HCT116 (cell line): ENCODE results near the gene TUBA3E. TPM values are rescaled to one million over a fixed set of nuclear protein-coding genes. Genes with fewer than 3 reads are reported as not detected.
A peak's percentile ranks its signal among the peaks of the same experiment; 100 is the strongest.

Experiments used
- ATAC-seq: fragments of 200-7000 bp; cut with Tn5 transposase; 2 replicates; pipeline ENCODE4 v1.9.1; 2020; ENCODE audit warnings: mild to moderate bottlenecking, moderate library complexity
- BruUV-seq: library from RNA; stranded (reverse); fragments of 400-500 nt; replicated peaks from 2 replicates; lab custom pipeline; 2021; lab: Mats Ljungman, UMichigan
- CTCF ChIA-PET: fragments of 300-600 bp; sonication (Branson Sonifier 250); formaldehyde crosslinking; loops from one replicate; lab custom pipeline; 2021; ENCODE audit warnings: antibody characterized with exemption; lab: Charles Lee
- POLR2A ChIA-PET: fragments of 300-600, 350-600 bp; sonication (Branson Sonifier 250); formaldehyde crosslinking; loops from one replicate; lab custom pipeline; 2021; ENCODE audit warnings: antibody characterized with exemption; lab: Charles Lee
- RAD21 ChIA-PET, 2 experiments: fragments of 300-600 bp; sonication (Branson Sonifier 250); formaldehyde crosslinking; loops; one replicate each; lab custom pipeline; 2023; ENCODE audit warnings: low total read pairs in 2 of 2; ENCODE audit not compliant: uncharacterized antibody in 2 of 2, unreplicated experiment in 2 of 2, low non-redundant PET in 1 of 2; lab: Charles Lee
- DNase-seq: peaks from one replicate; pipeline ENCODE4 v3.0.0-alpha.2; 2010; ENCODE audit warnings: low read depth, low spot score
- H2AFZ ChIP-seq: fragments of 200-600 bp; shearing (Covaris generic), sonication (generic); 2 replicates; pipeline ENCODE4 v1.6.1; 2017; ENCODE audit warnings: low read depth, mixed run types, mixed read lengths, antibody characterized with exemption, low read length; ENCODE audit not compliant: poor library complexity, severe bottlenecking
- H3K27ac ChIP-seq: 2 replicates; pipeline ENCODE4 v1.5.1; 2012; ENCODE audit warnings: low read depth, low read length
- H3K27me3 ChIP-seq: fragments of 200-600 bp; sonication (generic); 2 replicates; pipeline ENCODE4 v1.6.1; 2016; ENCODE audit warnings: mixed run types, low read length, mixed read lengths; ENCODE audit not compliant: insufficient read depth
- H3K36me3 ChIP-seq, 2 experiments: fragments of 200-500 bp in 1 of 2; fragments of 200-600 bp in 1 of 2; sonication (Bioruptor generic) in 1 of 2; sonication (generic) in 1 of 2; 2 replicates each; pipeline versions ENCODE4 v1.5.1 to v1.6.1; 2014 to 2016; ENCODE audit warnings: low read length in 2 of 2, inconsistent platforms in 1 of 2, mixed read lengths in 1 of 2, mixed run types in 1 of 2; ENCODE audit not compliant: insufficient read depth in 2 of 2, control insufficient read depth in 1 of 2
- H3K4me1 ChIP-seq, 2 experiments: fragments of 200-600 bp in 1 of 2; sonication (generic) in 1 of 2; 2 replicates each; pipeline versions ENCODE4 v1.5.1 to v1.6.1; 2012 to 2017; ENCODE audit warnings: low read length in 2 of 2, inconsistent platforms in 1 of 2, mild to moderate bottlenecking in 1 of 2, mixed read lengths in 1 of 2, mixed run types in 1 of 2, moderate library complexity in 1 of 2; ENCODE audit not compliant: insufficient read depth in 2 of 2, control insufficient read depth in 1 of 2
- H3K4me2 ChIP-seq: fragments of 200-600 bp; sonication (generic); 2 replicates; pipeline ENCODE4 v1.6.1; 2017; ENCODE audit warnings: mixed run types, low read length, mixed read lengths
- H3K4me3 ChIP-seq, 2 experiments: fragments of 200-600 bp in 1 of 2; sonication (generic) in 1 of 2; replicated peaks in 1 of 2; 2 replicates each; pipeline ENCODE4 v1.5.1; 2011 to 2016; ENCODE audit warnings: low read length in 2 of 2, control low read depth in 1 of 2, low read depth in 1 of 2, mild to moderate bottlenecking in 1 of 2, mixed read lengths in 1 of 2, mixed run types in 1 of 2
- H3K79me2 ChIP-seq: fragments of 200-600 bp; sonication (generic); 2 replicates; pipeline ENCODE4 v1.6.1; 2017; ENCODE audit warnings: mild to moderate bottlenecking, mixed run types, low read length, moderate library complexity, mixed read lengths; ENCODE audit not compliant: insufficient read depth
- H3K9ac ChIP-seq: fragments of 200-600 bp; sonication (generic); 2 replicates; pipeline ENCODE4 v1.6.1; 2016; ENCODE audit warnings: low read length, mixed read lengths
- H3K9me2 ChIP-seq: fragments of 200-600 bp; sonication (generic), shearing (Covaris generic); 2 replicates; pipeline ENCODE4 v1.6.1; 2017; ENCODE audit warnings: mixed run types, mild to moderate bottlenecking, moderate library complexity; ENCODE audit not compliant: insufficient read depth
- H3K9me3 ChIP-seq, 2 experiments: fragments of 200-500 bp in 1 of 2; fragments of 200-600 bp in 1 of 2; sonication (Bioruptor generic) in 1 of 2; sonication (generic) in 1 of 2; 2 replicates each; pipeline ENCODE4 v1.6.1; 2014 to 2017; ENCODE audit warnings: low read length in 2 of 2, mixed read lengths in 2 of 2, inconsistent platforms in 1 of 2, low read depth in 1 of 2, mild to moderate bottlenecking in 1 of 2, mixed run types in 1 of 2, moderate library complexity in 1 of 2; ENCODE audit not compliant: control insufficient read depth in 1 of 2, insufficient read depth in 1 of 2
- H4K20me1 ChIP-seq: fragments of 200-600 bp; sonication (generic), shearing (Covaris generic); 2 replicates; pipeline ENCODE4 v1.6.1; 2017; ENCODE audit warnings: mixed run types, mild to moderate bottlenecking, moderate library complexity; ENCODE audit not compliant: insufficient read depth
- CBX3 ChIP-seq: IDR thresholded peaks from 2 replicates; pipeline ENCODE4 v1.6.1; 2012; ENCODE audit warnings: low read depth
- CEBPB ChIP-seq: IDR thresholded peaks from 2 replicates; pipeline ENCODE4 v1.6.1; 2012; ENCODE audit warnings: low read depth
- CTCF ChIP-seq, 3 experiments: fragments of 200-600 bp in 1 of 3; sonication (generic) in 1 of 3; IDR thresholded peaks in 2 of 3; conservative IDR thresholded peaks in 1 of 3; 2 replicates each; pipeline ENCODE4 v1.5.1; 2012 to 2017; ENCODE audit warnings: low read depth in 2 of 3, low read length in 2 of 3, antibody characterized with exemption in 1 of 3, borderline replicate concordance in 1 of 3, control low read depth in 1 of 3, mild to moderate bottlenecking in 1 of 3, mixed read lengths in 1 of 3, mixed run types in 1 of 3, moderate library complexity in 1 of 3; ENCODE audit not compliant: insufficient read depth in 1 of 3
- EGR1 ChIP-seq: IDR thresholded peaks from 2 replicates; pipeline ENCODE4 v1.6.1; 2012; ENCODE audit warnings: low read depth
- ELF1 ChIP-seq: IDR thresholded peaks from 2 replicates; pipeline ENCODE4 v1.6.1; 2012; ENCODE audit warnings: low read depth, borderline replicate concordance
- MAX ChIP-seq: IDR thresholded peaks from 2 replicates; pipeline ENCODE4 v1.6.1; 2012
- POLR2A ChIP-seq: IDR thresholded peaks from 2 replicates; pipeline ENCODE4 v1.7.0; 2011; ENCODE audit warnings: borderline replicate concordance; ENCODE audit not compliant: insufficient read depth, insufficient read length; ENCODE audit errors: extremely low read depth
- RAD21 ChIP-seq: IDR thresholded peaks from 2 replicates; pipeline ENCODE4 v1.6.1; 2012; ENCODE audit warnings: low read depth, mild to moderate bottlenecking
- REST ChIP-seq: IDR thresholded peaks from 2 replicates; pipeline ENCODE4 v1.6.1; 2012; ENCODE audit warnings: low read depth
- SP1 ChIP-seq: IDR thresholded peaks from 2 replicates; pipeline ENCODE4 v1.6.1; 2012; ENCODE audit warnings: low read depth
- ZBTB33 ChIP-seq: IDR thresholded peaks from 2 replicates; pipeline ENCODE4 v1.6.1; 2011; ENCODE audit warnings: mild to moderate bottlenecking, low read length, moderate library complexity; ENCODE audit not compliant: insufficient replicate concordance; ENCODE audit errors: extremely low read depth
- ZFX ChIP-seq: fragments of 450-650 bp; IDR thresholded peaks from 2 replicates; pipeline ENCODE4 v1.6.1; 2017
- ZNF274 ChIP-seq: fragments of 200-500 bp; sonication (Bioruptor generic); IDR thresholded peaks from 2 replicates; pipeline ENCODE4 v1.6.1; 2014; ENCODE audit warnings: mild to moderate bottlenecking, low read depth, low read length, inconsistent platforms
- intact Hi-C: fragments of 100-400 bp; cut with micrococcal nuclease; formaldehyde crosslinking; loops from 2 replicates; pipeline ENCODE4 v1.10.0; 2022
- total RNA-seq: library from RNA; stranded (reverse); gene quantifications from one replicate; pipeline ENCODE4 v1.2.1, GENCODE V29; 2021; ENCODE audit not compliant: unreplicated experiment

Gene TUBA3E
- total RNA-seq, 1 experiment from 2014 or later = not detected

- H4K20me1 ChIP-seq = no peaks in the 10 kb centered on the region
- peak overlapping the region; percentile 55 for H3K27ac ChIP-seq
- H2AFZ ChIP-seq = no peak overlapping the region
- H3K4me3 ChIP-seq = peak overlapping the region; percentile 68 to 97
- peaks cover 48% of the 10 kb centered on the region for H3K79me2 ChIP-seq
- ATAC-seq = no peak
- no peak for DNase-seq
- peak overlapping the region; percentile 78 for H3K4me2 ChIP-seq
- ChIA-PET RAD21 (no interaction called here), CTCF (no interaction called here), POLR2A (no interaction called here)
- peaks cover 0 to 15% of the 10 kb centered on the region in 2 experiments; a peak in 1 of 4 replicates for H3K4me1 ChIP-seq
- H3K9me2 ChIP-seq = no peaks in the 10 kb centered on the region
- peak overlapping the region; percentile 98 for H3K9ac ChIP-seq
- intact Hi-C loops = loop anchor here (5.0 kb wide), 1 partner anchor 59 kb away; no protein-coding TSS in a partner anchor
- no peaks in the 10 kb centered on the region for H3K9me3 ChIP-seq
- no peak for TF ChIP-seq ZFX
- no peak for TF ChIP-seq CEBPB
- TF ChIP-seq ZNF274 = no peak
- no peak for TF ChIP-seq ELF1
- no peak for TF ChIP-seq REST
- TF ChIP-seq EGR1 = no peak
- TF ChIP-seq SP1 = no peak
- no peak for TF ChIP-seq MAX
- TF ChIP-seq POLR2A = no peak
- no peak for TF ChIP-seq RAD21
- TF ChIP-seq CBX3 = no peak
- TF ChIP-seq ZBTB33 = no peak
- TF ChIP-seq CTCF (IDR thresholded peaks at IDR 0.05 in 2 of 3, conservative IDR thresholded peaks at IDR 0.05 in 1 of 3; ENCODE audit: borderline replicate concordance in 1 of 3, insufficient read depth in 1 of 3, low read depth in 2 of 3, low read length in 2 of 3) = no peak
- H3K27me3 ChIP-seq = no peaks in the 10 kb centered on the region
- BruUV-seq = TSS peak; percentile 50
- H3K36me3 ChIP-seq = peaks cover 4 to 6% of the 10 kb centered on the region in 2 experiments; a peak in 2 of 4 replicates
Measured at GRCh38 chr2:130183512-130184373, 14.5 kb downstream of the TUBA3E start.
